Measurements from ENCODE around the gene CASP6.
"Not testable (repeated sequence)": the region's sequence is repeated elsewhere in the genome, so short reads cannot be mapped to it uniquely, and the experiment has no call there.

Gene CASP6

GRCh38 chr4:109683621-109684253 is 19.5 kb downstream of the CASP6 start:
- Histone ChIP-seq H3K27ac (ENCODE audit: low read depth, low read length) (no peak overlapping the region), H3K9me3 (ENCODE audit: low read length) (no peaks in the 10 kb centered on the region), H3K27me3 (ENCODE audit: control insufficient read depth in 1 of 2, insufficient read depth in 2 of 2, low read length in 2 of 2) (no peaks in the 10 kb centered on the region), H3K36me3 (ENCODE audit: insufficient read depth, low read length) (peaks cover 5% of the 10 kb centered on the region), H3K4me1 (ENCODE audit: insufficient read depth, low read length) (no peaks in the 10 kb centered on the region), H3K9ac (ENCODE audit: low read length) (no peak overlapping the region), H3K4me3 (ENCODE audit: low read depth in 1 of 2, low read length in 2 of 2) (no peak overlapping the region)

- no peak overlapping the region for H3K9ac ChIP-seq (ENCODE audit: low read length)
- no peaks in the 10 kb centered on the region for H3K9me3 ChIP-seq (ENCODE audit: low read length)
- H3K27me3 ChIP-seq (ENCODE audit: control insufficient read depth in 1 of 2, insufficient read depth in 2 of 2, low read length in 2 of 2), result no peaks in the 10 kb centered on the region
- peaks cover 5% of the 10 kb centered on the region for H3K36me3 ChIP-seq (ENCODE audit: insufficient read depth, low read length)
- H3K4me3 ChIP-seq (ENCODE audit: low read depth in 1 of 2, low read length in 2 of 2), result no peak overlapping the region
- no peak overlapping the region for H3K27ac ChIP-seq (ENCODE audit: low read depth, low read length)
- H3K4me1 ChIP-seq (ENCODE audit: insufficient read depth, low read length), result no peaks in the 10 kb centered on the region
These were observed 20.4 kb downstream of the CASP6 start for GRCh38 chr4:109682875-109683274.

- not testable (repeated sequence) for H3K4me3 ChIP-seq (ENCODE audit: low read depth in 1 of 2, low read length in 2 of 2); H3K27ac ChIP-seq (ENCODE audit: low read depth, low read length); H3K27me3 ChIP-seq (ENCODE audit: control insufficient read depth in 1 of 2, insufficient read depth in 2 of 2, low read length in 2 of 2); H3K36me3 ChIP-seq (ENCODE audit: insufficient read depth, low read length); H3K9ac ChIP-seq (ENCODE audit: low read length); H3K4me1 ChIP-seq (ENCODE audit: insufficient read depth, low read length); H3K9me3 ChIP-seq (ENCODE audit: low read length)
These were observed 24.3 kb downstream of the CASP6 start for GRCh38 chr4:109678925-109679324.

- H3K36me3 ChIP-seq (ENCODE audit: insufficient read depth, low read length); H3K9me3 ChIP-seq (ENCODE audit: low read length); H3K27ac ChIP-seq (ENCODE audit: low read depth, low read length); H3K4me1 ChIP-seq (ENCODE audit: insufficient read depth, low read length); H3K4me3 ChIP-seq (ENCODE audit: low read depth in 1 of 2, low read length in 2 of 2); H3K27me3 ChIP-seq (ENCODE audit: control insufficient read depth in 1 of 2, insufficient read depth in 2 of 2, low read length in 2 of 2); H3K9ac ChIP-seq (ENCODE audit: low read length): not testable (repeated sequence)
These were observed 24.8 kb downstream of the CASP6 start for GRCh38 chr4:109678472-109678871.

- no peak overlapping the region for H3K9ac ChIP-seq (ENCODE audit: low read length)
- H3K4me3 ChIP-seq (ENCODE audit: low read depth in 1 of 2, low read length in 2 of 2), result no peak overlapping the region
- no peaks in the 10 kb centered on the region for H3K4me1 ChIP-seq (ENCODE audit: insufficient read depth, low read length)
- no peak overlapping the region for H3K27ac ChIP-seq (ENCODE audit: low read depth, low read length)
- H3K27me3 ChIP-seq (ENCODE audit: control insufficient read depth in 1 of 2, insufficient read depth in 2 of 2, low read length in 2 of 2), result no peaks in the 10 kb centered on the region
- no peaks in the 10 kb centered on the region for H3K9me3 ChIP-seq (ENCODE audit: low read length)
- H3K36me3 ChIP-seq (ENCODE audit: insufficient read depth, low read length), result no peaks in the 10 kb centered on the region
These were observed 26.4 kb downstream of the CASP6 start for GRCh38 chr4:109676886-109677285.

GRCh38 chr4:109675843-109676242 is 27.4 kb downstream of the CASP6 start:
- no peak overlapping the region for H3K27ac ChIP-seq (ENCODE audit: low read depth, low read length)
- no peaks in the 10 kb centered on the region for H3K27me3 ChIP-seq (ENCODE audit: control insufficient read depth in 1 of 2, insufficient read depth in 2 of 2, low read length in 2 of 2)
- no peaks in the 10 kb centered on the region for H3K4me1 ChIP-seq (ENCODE audit: insufficient read depth, low read length)

GRCh38 chr4:109675181-109675580 is 28.1 kb downstream of the CASP6 start:
- no peak overlapping the region for H3K9ac ChIP-seq (ENCODE audit: low read length)
- H3K4me3 ChIP-seq (ENCODE audit: low read depth in 1 of 2, low read length in 2 of 2), result no peak overlapping the region
- H3K4me1 ChIP-seq (ENCODE audit: insufficient read depth, low read length), result no peaks in the 10 kb centered on the region
- no peak overlapping the region for H3K27ac ChIP-seq (ENCODE audit: low read depth, low read length)
- H3K36me3 ChIP-seq (ENCODE audit: insufficient read depth, low read length), result no peaks in the 10 kb centered on the region
- no peaks in the 10 kb centered on the region for H3K9me3 ChIP-seq (ENCODE audit: low read length)
- H3K27me3 ChIP-seq (ENCODE audit: control insufficient read depth in 1 of 2, insufficient read depth in 2 of 2, low read length in 2 of 2), result no peaks in the 10 kb centered on the region

More at GRCh38 chr4:109675843-109676242, 27.4 kb downstream of the CASP6 start:
- no peak overlapping the region for H3K9ac ChIP-seq (ENCODE audit: low read length)
- no peaks in the 10 kb centered on the region for H3K9me3 ChIP-seq (ENCODE audit: low read length)
- H3K36me3 ChIP-seq (ENCODE audit: insufficient read depth, low read length), result no peaks in the 10 kb centered on the region
- H3K4me3 ChIP-seq (ENCODE audit: low read depth in 1 of 2, low read length in 2 of 2), result no peak overlapping the region

- no peaks in the 10 kb centered on the region for H3K36me3 ChIP-seq (ENCODE audit: insufficient read depth, low read length)
- H3K4me3 ChIP-seq (ENCODE audit: low read depth in 1 of 2, low read length in 2 of 2), result no peak overlapping the region
- no peak overlapping the region for H3K9ac ChIP-seq (ENCODE audit: low read length)
- no peaks in the 10 kb centered on the region for H3K4me1 ChIP-seq (ENCODE audit: insufficient read depth, low read length)
- H3K27ac ChIP-seq (ENCODE audit: low read depth, low read length), result no peak overlapping the region
- H3K27me3 ChIP-seq (ENCODE audit: control insufficient read depth in 1 of 2, insufficient read depth in 2 of 2, low read length in 2 of 2), result no peaks in the 10 kb centered on the region
- H3K9me3 ChIP-seq (ENCODE audit: low read length), result no peaks in the 10 kb centered on the region
These were observed 29.9 kb downstream of the CASP6 start for GRCh38 chr4:109673303-109673702.

GRCh38 chr4:109672169-109672930 is 30.9 kb downstream of the CASP6 start:
- Histone ChIP-seq H3K4me1 (ENCODE audit: insufficient read depth, low read length) (no peaks in the 10 kb centered on the region), H3K36me3 (ENCODE audit: insufficient read depth, low read length) (no peaks in the 10 kb centered on the region), H3K4me3 (ENCODE audit: low read depth in 1 of 2, low read length in 2 of 2) (no peak overlapping the region), H3K27me3 (ENCODE audit: control insufficient read depth in 1 of 2, insufficient read depth in 2 of 2, low read length in 2 of 2) (no peaks in the 10 kb centered on the region), H3K9ac (ENCODE audit: low read length) (no peak overlapping the region), H3K27ac (ENCODE audit: low read depth, low read length) (no peak overlapping the region), H3K9me3 (ENCODE audit: low read length) (no peaks in the 10 kb centered on the region)

- Histone ChIP-seq H3K9me3 (ENCODE audit: low read length) (no peaks in the 10 kb centered on the region), H3K4me3 (ENCODE audit: low read depth in 1 of 2, low read length in 2 of 2) (no peak overlapping the region), H3K27ac (ENCODE audit: low read depth, low read length) (no peak overlapping the region), H3K4me1 (ENCODE audit: insufficient read depth, low read length) (no peaks in the 10 kb centered on the region), H3K27me3 (ENCODE audit: control insufficient read depth in 1 of 2, insufficient read depth in 2 of 2, low read length in 2 of 2) (no peaks in the 10 kb centered on the region), H3K9ac (ENCODE audit: low read length) (no peak overlapping the region), H3K36me3 (ENCODE audit: insufficient read depth, low read length) (no peaks in the 10 kb centered on the region)
These were observed 31.9 kb downstream of the CASP6 start for GRCh38 chr4:109671350-109671749.

GRCh38 chr4:109665783-109666485 is 37.3 kb downstream of the CASP6 start:
- Histone ChIP-seq H3K27me3 (ENCODE audit: control insufficient read depth in 1 of 2, insufficient read depth in 2 of 2, low read length in 2 of 2) (no peaks in the 10 kb centered on the region), H3K4me1 (ENCODE audit: insufficient read depth, low read length) (no peaks in the 10 kb centered on the region), H3K9ac (ENCODE audit: low read length) (no peak overlapping the region), H3K9me3 (ENCODE audit: low read length) (no peaks in the 10 kb centered on the region), H3K4me3 (ENCODE audit: low read depth in 1 of 2, low read length in 2 of 2) (no peak overlapping the region), H3K27ac (ENCODE audit: low read depth, low read length) (no peak overlapping the region), H3K36me3 (ENCODE audit: insufficient read depth, low read length) (no peaks in the 10 kb centered on the region)
